ENCODE results near the gene STN1. TPM values are rescaled to one million over a fixed set of nuclear protein-coding genes. Genes with fewer than 3 reads are reported as not detected.

STN1 gene
- total RNA-seq, 1 experiment from 2014 or later, result 74.7 TPM

- Histone ChIP-seq H3K9ac (ENCODE audit: low read length) (no peak overlapping the region), H3K4me1 (ENCODE audit: control insufficient read depth in 1 of 2, insufficient read depth in 2 of 2, low read length in 2 of 2) (peaks cover 12 to 25% of the 10 kb centered on the region in 2 experiments), H3K4me3 (replicated peaks in 1 of 2; ENCODE audit: low read depth in 1 of 2, low read length in 2 of 2) (no peak overlapping the region), H4K20me1 (ENCODE audit: insufficient read depth) (no peaks in the 10 kb centered on the region), H3K79me2 (ENCODE audit: insufficient read depth, low read length) (no peaks in the 10 kb centered on the region), H3K36me3 (ENCODE audit: control insufficient read depth in 1 of 2, insufficient read depth in 2 of 2, low read length in 2 of 2) (no peaks in the 10 kb centered on the region), H3K4me2 (ENCODE audit: low read length) (peak overlapping the region; percentile 26), H3K27me3 (ENCODE audit: insufficient read depth, low read length) (no peaks in the 10 kb centered on the region), H3K27ac (ENCODE audit: low read depth, low read length) (no peak overlapping the region), H2AFZ (ENCODE audit: low read depth, low read length, poor library complexity, severe bottlenecking) (no peak overlapping the region), H3K9me3 (ENCODE audit: control insufficient read depth in 1 of 2, insufficient read depth in 1 of 2, low read depth in 1 of 2, low read length in 2 of 2) (peaks cover 4 to 8% of the 10 kb centered on the region in 2 experiments; a peak in 2 of 4 replicates), H3K9me2 (ENCODE audit: insufficient read depth) (no peaks in the 10 kb centered on the region)
- DNase-seq (ENCODE audit: low read depth, low spot score) (no peak), ATAC-seq (peak; percentile 46)
- no TSS peak for BruUV-seq (replicated peaks)
- ChIA-PET POLR2A (no interaction called here), RAD21 (ENCODE audit: low non-redundant PET in 1 of 2, low total read pairs in 2 of 2, uncharacterized antibody in 2 of 2, unreplicated experiment in 2 of 2) (no interaction called here), CTCF (no interaction called here)
- TF ChIP-seq FOSL1 (IDR thresholded peaks at IDR 0.05; ENCODE audit: low read depth) (no peak; the same call in 1 of the 2 replicates), MAX (IDR thresholded peaks at IDR 0.05) (0 out of 2 replicates have a peak, but pooled peaks have one; percentile 19), CEBPB (IDR thresholded peaks at IDR 0.05; ENCODE audit: low read depth) (peak; percentile 82), CTCF (IDR thresholded peaks at IDR 0.05 in 2 of 3, conservative IDR thresholded peaks at IDR 0.05 in 1 of 3; ENCODE audit: borderline replicate concordance in 1 of 3, insufficient read depth in 1 of 3, low read depth in 2 of 3, low read length in 2 of 3) (peak in 1 of 3 experiments; percentile 10; a peak in 1 of 6 replicates), SIN3A (IDR thresholded peaks at IDR 0.05; ENCODE audit: low read depth) (no peak)
- intact Hi-C loops (cut with micrococcal nuclease), result no loop called here
Measured at GRCh38 chr10:103870516-103870915, 47.5 kb downstream of the STN1 start.

GRCh38 chr10:103869336-103869735 lies 48.6 kb downstream of the STN1 start:
- H3K27me3 ChIP-seq (ENCODE audit: insufficient read depth, low read length), result no peaks in the 10 kb centered on the region
- H3K4me2 ChIP-seq (ENCODE audit: low read length), result no peak overlapping the region
- ChIA-PET RAD21 (ENCODE audit: low non-redundant PET in 1 of 2, low total read pairs in 2 of 2, uncharacterized antibody in 2 of 2, unreplicated experiment in 2 of 2) (no interaction called here), POLR2A (no interaction called here), CTCF (interaction anchor here (1.2 kb wide), 1 partner anchor 19 kb away, joined by 3 read pairs; no protein-coding TSS in a partner anchor)
- H2AFZ ChIP-seq (ENCODE audit: low read depth, low read length, poor library complexity, severe bottlenecking), result no peak overlapping the region
- no TSS peak for BruUV-seq (replicated peaks)
- no peak overlapping the region for H3K27ac ChIP-seq (ENCODE audit: low read depth, low read length)
- DNase-seq (ENCODE audit: low read depth, low spot score) (no peak), ATAC-seq (no peak)
- peaks cover 8 to 11% of the 10 kb centered on the region in 2 experiments; a peak in 3 of 4 replicates for H3K9me3 ChIP-seq (ENCODE audit: control insufficient read depth in 1 of 2, insufficient read depth in 1 of 2, low read depth in 1 of 2, low read length in 2 of 2)
- no peaks in the 10 kb centered on the region for H4K20me1 ChIP-seq (ENCODE audit: insufficient read depth)
- no peaks in the 10 kb centered on the region for H3K36me3 ChIP-seq (ENCODE audit: control insufficient read depth in 1 of 2, insufficient read depth in 2 of 2, low read length in 2 of 2)
- no peak overlapping the region for H3K4me3 ChIP-seq (replicated peaks in 1 of 2; ENCODE audit: low read depth in 1 of 2, low read length in 2 of 2)
- H3K79me2 ChIP-seq (ENCODE audit: insufficient read depth, low read length), result no peaks in the 10 kb centered on the region
- H3K9me2 ChIP-seq (ENCODE audit: insufficient read depth), result no peaks in the 10 kb centered on the region
- peaks cover 12 to 25% of the 10 kb centered on the region in 2 experiments for H3K4me1 ChIP-seq (ENCODE audit: control insufficient read depth in 1 of 2, insufficient read depth in 2 of 2, low read length in 2 of 2)
- intact Hi-C loops (cut with micrococcal nuclease), result no loop called here
- no peak overlapping the region for H3K9ac ChIP-seq (ENCODE audit: low read length)
- TF ChIP-seq SP1 (IDR thresholded peaks at IDR 0.05; ENCODE audit: low read depth), result no peak
- TF ChIP-seq CBX3 (IDR thresholded peaks at IDR 0.05; ENCODE audit: low read depth), result no peak
- no peak for TF ChIP-seq EZH2 (IDR thresholded peaks at IDR 0.05)
- TF ChIP-seq POLR2AphosphoS5 (IDR thresholded peaks at IDR 0.05; ENCODE audit: low read depth, low read length), result no peak
- TF ChIP-seq RAD21 (IDR thresholded peaks at IDR 0.05; ENCODE audit: low read depth), result no peak
- no peak for TF ChIP-seq EGR1 (IDR thresholded peaks at IDR 0.05; ENCODE audit: low read depth)
- no peak for TF ChIP-seq CEBPB (IDR thresholded peaks at IDR 0.05; ENCODE audit: low read depth)
- TF ChIP-seq POLR2A (IDR thresholded peaks at IDR 0.05; ENCODE audit: borderline replicate concordance, extremely low read depth, insufficient read depth, insufficient read length), result no peak
- no peak for TF ChIP-seq FOSL1 (IDR thresholded peaks at IDR 0.05; ENCODE audit: low read depth)
- TF ChIP-seq ZBTB33 (IDR thresholded peaks at IDR 0.05; ENCODE audit: extremely low read depth, insufficient replicate concordance, low read length), result no peak
- TF ChIP-seq SIN3A (IDR thresholded peaks at IDR 0.05; ENCODE audit: low read depth), result no peak
- TF ChIP-seq CTCF (IDR thresholded peaks at IDR 0.05 in 2 of 3, conservative IDR thresholded peaks at IDR 0.05 in 1 of 3; ENCODE audit: borderline replicate concordance in 1 of 3, insufficient read depth in 1 of 3, low read depth in 2 of 3, low read length in 2 of 3), result no peak
- TF ChIP-seq EZH2phosphoT487 (IDR thresholded peaks at IDR 0.05; ENCODE audit: borderline replicate concordance), result no peak
